Measurements from ENCODE around the gene RPS15. TPM values are rescaled to one million over a fixed set of nuclear protein-coding genes. Genes with fewer than 3 reads are reported as not detected.

RPS15 gene
- total and polyA plus RNA-seq, 9 of the 15 experiments (the other 6 are each of a cell fraction or from before 2014, with no cell fraction given) = 605 to 2,791 (median 957) TPM

GRCh38 chr19:1406774-1407527 is 31.2 kb upstream of the RPS15 start (continued):
- TF ChIP-seq, protein P1, sequence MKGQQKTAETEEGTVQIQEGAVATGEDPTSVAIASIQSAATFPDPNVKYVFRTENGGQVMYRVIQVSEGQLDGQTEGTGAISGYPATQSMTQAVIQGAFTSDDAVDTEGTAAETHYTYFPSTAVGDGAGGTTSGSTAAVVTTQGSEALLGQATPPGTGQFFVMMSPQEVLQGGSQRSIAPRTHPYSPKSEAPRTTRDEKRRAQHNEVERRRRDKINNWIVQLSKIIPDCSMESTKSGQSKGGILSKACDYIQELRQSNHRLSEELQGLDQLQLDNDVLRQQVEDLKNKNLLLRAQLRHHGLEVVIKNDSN (CRISPR knock-in tag; IDR thresholded peaks at IDR 0.05) = peak; percentile 78
- TF ChIP-seq BACH1 (tag; IDR thresholded peaks at IDR 0.05) (no peak; the same call in 1 of the 2 replicates), KAT8 (IDR thresholded peaks at IDR 0.05; ENCODE audit: low read depth) (no peak), SMC3 (conservative IDR thresholded peaks at IDR 0.05; ENCODE audit: insufficient read depth, low read depth, low read length) (0 out of 2 replicates have a peak, but pooled peaks have one; percentile 18), ZNF644 (tag; IDR thresholded peaks at IDR 0.05; ENCODE audit: low read depth) (peak; percentile 97), CXXC5 (CRISPR knock-in tag; IDR thresholded peaks at IDR 0.05) (peak; percentile 100), ATF3 (IDR thresholded peaks at IDR 0.05) (peak; percentile 16; the same call in 1 of the 2 replicates), ATF3 (CRISPR knock-in tag; conservative IDR thresholded peaks at IDR 0.05) (0 out of 2 replicates have a peak, but pooled peaks have one; percentile 57), TOE1 (IDR thresholded peaks at IDR 0.05; ENCODE audit: borderline replicate concordance) (peak; percentile 70; the same call in 1 of the 2 replicates), TOE1 (CRISPR knock-in tag; IDR thresholded peaks at IDR 0.05; ENCODE audit: borderline replicate concordance, low read depth) (no peak), SP1 (CRISPR knock-in tag; IDR thresholded peaks at IDR 0.05) (peak; percentile 96), JUND (IDR thresholded peaks at IDR 0.05; ENCODE audit: borderline replicate concordance, low read depth, low read length) (peak; percentile 48; the same call in 1 of the 2 replicates), JUND (tag; IDR thresholded peaks at IDR 0.05; ENCODE audit: borderline replicate concordance, low read depth, low read length) (peak; percentile 43; the same call in 1 of the 3 replicates), SPI1 (IDR thresholded peaks at IDR 0.05; ENCODE audit: borderline replicate concordance, low read depth, low read length) (peak; percentile 92), CTCFL (IDR thresholded peaks at IDR 0.05; ENCODE audit: borderline replicate concordance, insufficient read depth, low read depth, low read length, poor library complexity, severe bottlenecking) (peak; percentile 81), ZFPM2 (CRISPR knock-in tag; IDR thresholded peaks at IDR 0.05) (no peak), MEIS2 (IDR thresholded peaks at IDR 0.05; ENCODE audit: partially characterized antibody) (peak; percentile 94), NUFIP1 (IDR thresholded peaks at IDR 0.05; ENCODE audit: partially characterized antibody) (no peak), ZNF584 (CRISPR knock-in tag; IDR thresholded peaks at IDR 0.05; ENCODE audit: low read depth) (peak; percentile 94), NRF1 (conservative IDR thresholded peaks at IDR 0.05 in 1 of 2, IDR thresholded peaks at IDR 0.05 in 1 of 2) (peak; percentile 98), PCBP1 (IDR thresholded peaks at IDR 0.05; ENCODE audit: low read depth, low read length, poor library complexity, severe bottlenecking) (no peak)
- TF ChIP-seq, protein P2, sequence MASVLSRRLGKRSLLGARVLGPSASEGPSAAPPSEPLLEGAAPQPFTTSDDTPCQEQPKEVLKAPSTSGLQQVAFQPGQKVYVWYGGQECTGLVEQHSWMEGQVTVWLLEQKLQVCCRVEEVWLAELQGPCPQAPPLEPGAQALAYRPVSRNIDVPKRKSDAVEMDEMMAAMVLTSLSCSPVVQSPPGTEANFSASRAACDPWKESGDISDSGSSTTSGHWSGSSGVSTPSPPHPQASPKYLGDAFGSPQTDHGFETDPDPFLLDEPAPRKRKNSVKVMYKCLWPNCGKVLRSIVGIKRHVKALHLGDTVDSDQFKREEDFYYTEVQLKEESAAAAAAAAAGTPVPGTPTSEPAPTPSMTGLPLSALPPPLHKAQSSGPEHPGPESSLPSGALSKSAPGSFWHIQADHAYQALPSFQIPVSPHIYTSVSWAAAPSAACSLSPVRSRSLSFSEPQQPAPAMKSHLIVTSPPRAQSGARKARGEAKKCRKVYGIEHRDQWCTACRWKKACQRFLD (CRISPR knock-in tag; IDR thresholded peaks at IDR 0.05) = peak; percentile 94

Measured in K562 (cell line).